Mesenchymal stem cell (in vitro differentiated cells and primary cell): ENCODE measurements around the gene SRSF3.

Source experiments
- DNase-seq: peaks from one replicate; pipeline ENCODE4 v3.0.0-alpha.2; 2013
- H2AFZ ChIP-seq: one replicate; pipeline ENCODE4 v1.6.1; 2013; ENCODE audit warnings: low read depth, mild to moderate bottlenecking, control low read depth, inconsistent platforms, low read length, moderate library complexity
- H2AK5ac ChIP-seq: 2 replicates; pipeline ENCODE4 v1.6.1; 2013; ENCODE audit warnings: low read length, moderate library complexity, mild to moderate bottlenecking, inconsistent platforms; ENCODE audit not compliant: severe bottlenecking
- H2BK120ac ChIP-seq: one replicate; pipeline ENCODE4 v1.6.1; 2013; ENCODE audit warnings: low read depth, mild to moderate bottlenecking, inconsistent platforms, low read length, moderate library complexity
- H2BK12ac ChIP-seq, 2 experiments: one replicate each; pipeline ENCODE4 v1.6.1; 2013; ENCODE audit warnings: inconsistent platforms in 2 of 2, low read length in 2 of 2, mild to moderate bottlenecking in 2 of 2, moderate library complexity in 2 of 2, control low read depth in 1 of 2
- H2BK15ac ChIP-seq: one replicate; pipeline ENCODE4 v1.6.1; 2013; ENCODE audit warnings: mild to moderate bottlenecking, low read depth, inconsistent platforms; ENCODE audit not compliant: poor library complexity, severe bottlenecking
- H2BK5ac ChIP-seq: 2 replicates; pipeline ENCODE4 v1.6.1; 2013; ENCODE audit warnings: low read depth, mild to moderate bottlenecking, low read length, control low read depth, inconsistent platforms; ENCODE audit not compliant: poor library complexity, severe bottlenecking
- H3K14ac ChIP-seq, 2 experiments: one replicate each; pipeline ENCODE4 v1.6.1; 2013; ENCODE audit warnings: inconsistent platforms in 2 of 2, low read length in 2 of 2, control low read depth in 1 of 2, mild to moderate bottlenecking in 1 of 2, moderate library complexity in 1 of 2
- H3K18ac ChIP-seq, 2 experiments: one replicate each; pipeline ENCODE4 v1.6.1; 2013; ENCODE audit warnings: inconsistent platforms in 2 of 2, low read length in 2 of 2, control low read depth in 1 of 2, low read depth in 1 of 2, mild to moderate bottlenecking in 1 of 2
- H3K23ac ChIP-seq, 2 experiments: one replicate each; pipeline ENCODE4 v1.6.1; 2013; ENCODE audit warnings: inconsistent platforms in 2 of 2, low read length in 2 of 2, mild to moderate bottlenecking in 2 of 2, moderate library complexity in 2 of 2, control low read depth in 1 of 2
- H3K27ac ChIP-seq: 2 replicates; pipeline ENCODE4 v1.5.1; 2013; ENCODE audit warnings: mild to moderate bottlenecking, moderate library complexity, low read length, control low read depth, inconsistent platforms; ENCODE audit not compliant: poor library complexity, severe bottlenecking
- H3K27me3 ChIP-seq, 2 experiments: 2 replicates each; pipeline versions ENCODE4 v1.6.1 to v1.7.0; 2013; ENCODE audit warnings: low read length in 2 of 2, mild to moderate bottlenecking in 2 of 2, moderate library complexity in 2 of 2, control low read depth in 1 of 2, inconsistent platforms in 1 of 2; ENCODE audit not compliant: control insufficient read depth in 1 of 2, insufficient read depth in 1 of 2
- H3K36me3 ChIP-seq, 2 experiments: 2 replicates each; pipeline versions ENCODE4 v1.6.1 to v1.7.0; 2013; ENCODE audit warnings: low read length in 2 of 2, control low read depth in 1 of 2, inconsistent platforms in 1 of 2, low read depth in 1 of 2, mild to moderate bottlenecking in 1 of 2; ENCODE audit not compliant: insufficient read depth in 2 of 2, control insufficient read depth in 1 of 2
- H3K4ac ChIP-seq, 2 experiments: one replicate each; pipeline ENCODE4 v1.6.1; 2013; ENCODE audit warnings: inconsistent platforms in 2 of 2, low read length in 2 of 2, mild to moderate bottlenecking in 2 of 2, moderate library complexity in 2 of 2, control low read depth in 1 of 2, low read depth in 1 of 2
- H3K4me1 ChIP-seq: 2 replicates; pipeline ENCODE4 v1.6.1; 2013; ENCODE audit warnings: low read depth, low read length, control low read depth; ENCODE audit not compliant: control insufficient read depth, insufficient read depth
- H3K4me2 ChIP-seq: 2 replicates; pipeline ENCODE4 v1.6.1; 2013; ENCODE audit warnings: low read length, mild to moderate bottlenecking, inconsistent platforms; ENCODE audit not compliant: poor library complexity, severe bottlenecking
- H3K4me3 ChIP-seq, 2 experiments: 2 replicates each; pipeline versions ENCODE4 v1.5.1 to v1.7.0; 2013; ENCODE audit warnings: low read length in 2 of 2, mild to moderate bottlenecking in 2 of 2, control low read depth in 1 of 2, low read depth in 1 of 2; ENCODE audit not compliant: insufficient read depth in 1 of 2
- H3K79me1 ChIP-seq: replicated peaks from 2 replicates; pipeline ENCODE4 v1.6.1; 2013; ENCODE audit warnings: mild to moderate bottlenecking, control low read depth, low read length, inconsistent platforms; ENCODE audit not compliant: poor library complexity, severe bottlenecking
- H3K9ac ChIP-seq: 2 replicates; pipeline ENCODE4 v1.7.0; 2013; ENCODE audit warnings: mild to moderate bottlenecking, low read length, moderate library complexity
- H3K9me3 ChIP-seq: 2 replicates; pipeline ENCODE4 v1.7.0; 2013; ENCODE audit warnings: mild to moderate bottlenecking, low read length; ENCODE audit not compliant: control insufficient read depth
- H4K8ac ChIP-seq: one replicate; pipeline ENCODE4 v1.6.1; 2013; ENCODE audit warnings: inconsistent platforms, mild to moderate bottlenecking, low read length, moderate library complexity
- H4K91ac ChIP-seq: one replicate; pipeline ENCODE4 v1.6.1; 2013; ENCODE audit warnings: mild to moderate bottlenecking, low read length, inconsistent platforms
- WGBS: methylation state at CpG from one replicate; pipeline ENCODE4 v1.1.7; 2013; ENCODE audit warnings: mixed read lengths; 5-methylcytosine and 5-hydroxymethylcytosine counted together

SRSF3 gene

DNA sequence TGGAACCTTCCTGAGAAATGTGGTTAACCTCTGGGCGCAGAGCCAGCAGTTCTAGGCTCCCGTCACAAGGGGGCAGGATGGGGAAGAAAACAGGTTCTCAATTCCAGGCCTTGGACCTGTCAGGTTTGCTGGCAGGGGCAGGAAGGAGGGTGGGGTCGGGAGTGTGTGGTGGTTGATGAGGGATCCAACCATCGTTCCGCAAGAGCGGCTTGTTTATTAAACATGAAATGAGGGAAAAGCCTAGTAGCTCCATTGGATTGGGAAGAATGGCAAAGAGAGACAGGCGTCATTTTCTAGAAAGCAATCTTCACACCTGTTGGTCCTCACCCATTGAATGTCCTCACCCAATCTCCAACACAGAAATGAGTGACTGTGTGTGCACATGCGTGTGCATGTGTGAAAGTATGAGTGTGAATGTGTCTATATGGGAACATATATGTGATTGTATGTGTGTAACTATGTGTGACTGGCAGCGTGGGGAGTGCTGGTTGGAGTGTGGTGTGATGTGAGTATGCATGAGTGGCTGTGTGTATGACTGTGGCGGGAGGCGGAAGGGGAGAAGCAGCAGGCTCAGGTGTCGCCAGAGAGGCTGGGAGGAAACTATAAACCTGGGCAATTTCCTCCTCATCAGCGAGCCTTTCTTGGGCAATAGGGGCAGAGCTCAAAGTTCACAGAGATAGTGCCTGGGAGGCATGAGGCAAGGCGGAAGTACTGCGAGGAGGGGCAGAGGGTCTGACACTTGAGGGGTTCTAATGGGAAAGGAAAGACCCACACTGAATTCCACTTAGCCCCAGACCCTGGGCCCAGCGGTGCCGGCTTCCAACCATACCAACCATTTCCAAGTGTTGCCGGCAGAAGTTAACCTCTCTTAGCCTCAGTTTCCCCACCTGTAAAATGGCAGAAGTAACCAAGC is 29.6 kb downstream of the SRSF3 start:
- Histone ChIP-seq H3K27me3 (no peaks in the 10 kb centered on the region), H4K8ac (no peak overlapping the region), H3K14ac (no peak overlapping the region), H3K36me3 (no peaks in the 10 kb centered on the region), H3K4me3 (peak overlapping the region in 1 of 2 experiments; percentile 53), H2BK12ac (peak overlapping the region in 1 of 2 experiments; percentile 45), H2BK5ac (no peak overlapping the region), H3K27ac (no peak overlapping the region), H3K23ac (no peak overlapping the region), H3K4ac (no peak overlapping the region), H3K9me3 (no peaks in the 10 kb centered on the region), H2BK15ac (no peak overlapping the region), H4K91ac (no peak overlapping the region), H3K9ac (peak overlapping the region; percentile 75), H3K79me1 (peaks cover 9% of the 10 kb centered on the region), H3K4me2 (no peak overlapping the region), H2AFZ (no peak overlapping the region), H3K4me1 (peaks cover 15% of the 10 kb centered on the region), H2BK120ac (no peak overlapping the region), H2AK5ac (no peak overlapping the region), H3K18ac (no peak overlapping the region)
- 45% methylated on average over 12 of the region's 18 CpGs for WGBS
- peak; percentile 79 for DNase-seq

DNA sequence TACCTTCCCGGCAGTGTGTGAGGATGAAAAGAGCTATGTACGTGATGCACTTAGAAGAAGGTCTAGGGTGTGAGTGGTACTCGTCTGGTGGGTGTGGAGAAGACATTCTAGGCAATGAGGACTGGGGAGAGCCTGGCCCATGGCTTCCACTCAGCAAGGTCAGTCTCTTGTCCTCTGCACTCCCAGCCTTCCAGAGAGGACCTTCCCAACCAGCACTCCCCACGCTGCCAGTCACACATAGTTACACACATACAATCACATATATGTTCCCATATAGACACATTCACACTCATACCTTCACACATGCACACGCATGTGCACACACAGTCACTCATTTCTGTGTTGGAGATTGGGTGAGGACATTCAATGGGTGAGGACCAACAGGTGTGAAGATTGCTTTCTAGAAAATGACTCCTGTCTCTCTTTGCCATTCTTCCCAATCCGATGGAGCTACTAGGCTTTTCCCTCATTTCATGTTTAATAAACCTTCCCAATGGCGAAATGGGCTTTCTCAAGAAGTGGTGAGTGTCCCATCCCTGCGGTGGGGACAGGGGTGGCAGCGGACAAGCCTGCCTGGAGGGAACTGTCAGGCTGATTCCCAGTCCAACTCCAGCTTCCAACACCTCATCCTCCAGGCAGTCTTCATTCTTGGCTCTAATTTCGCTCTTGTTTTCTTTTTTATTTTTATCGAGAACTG is 30.4 kb downstream of the SRSF3 start:
- Histone ChIP-seq H3K27me3 (no peaks in the 10 kb centered on the region), H3K36me3 (no peaks in the 10 kb centered on the region), H3K4ac (no peak overlapping the region), H3K4me3 (peak overlapping the region in 1 of 2 experiments; percentile 53), H3K18ac (no peak overlapping the region), H3K23ac (no peak overlapping the region), H3K14ac (no peak overlapping the region), H2BK12ac (no peak overlapping the region), H3K4me2 (no peak overlapping the region), H2AFZ (no peak overlapping the region), H3K9ac (peak overlapping the region; percentile 75), H2AK5ac (no peak overlapping the region), H3K27ac (no peak overlapping the region), H2BK120ac (no peak overlapping the region), H4K8ac (no peak overlapping the region), H3K79me1 (peaks cover 9% of the 10 kb centered on the region), H4K91ac (no peak overlapping the region), H2BK15ac (no peak overlapping the region), H3K4me1 (peaks cover 17% of the 10 kb centered on the region), H2BK5ac (no peak overlapping the region), H3K9me3 (no peaks in the 10 kb centered on the region)
- no peak for DNase-seq
- WGBS: 92% methylated on average over 10 of the region's 11 CpGs

- Histone ChIP-seq H3K4me1 (peaks cover 17% of the 10 kb centered on the region), H3K9ac (peak overlapping the region; percentile 75), H2BK12ac (no peak overlapping the region), H3K9me3 (no peaks in the 10 kb centered on the region), H4K8ac (no peak overlapping the region), H3K27ac (peak overlapping the region; percentile 36), H3K27me3 (no peaks in the 10 kb centered on the region), H3K23ac (no peak overlapping the region), H2AK5ac (peak overlapping the region; percentile 38), H2AFZ (no peak overlapping the region), H3K36me3 (no peaks in the 10 kb centered on the region), H3K4me2 (no peak overlapping the region), H3K14ac (no peak overlapping the region), H3K4me3 (peak overlapping the region in 1 of 2 experiments; percentile 53), H2BK120ac (no peak overlapping the region), H3K4ac (no peak overlapping the region), H2BK5ac (no peak overlapping the region), H3K18ac (no peak overlapping the region), H2BK15ac (no peak overlapping the region), H3K79me1 (peaks cover 9% of the 10 kb centered on the region), H4K91ac (no peak overlapping the region)
- peak; percentile 60 for DNase-seq
- 81% methylated on average over 3 of the region's 5 CpGs for WGBS
Observed at GRCh38 chr6:36625158-36625919, 31.2 kb downstream of the SRSF3 start.
